Vagina (tissue), 2 donors: ENCODE measurements around the gene TAC4. TPM values are rescaled to one million over a fixed set of nuclear protein-coding genes. Genes with fewer than 3 reads are reported as not detected.

Experiments used
- DNase-seq, 2 donors: peaks; one replicate each; pipeline ENCODE4 v3.0.0-alpha.2; 2017; ENCODE audit errors: extremely low spot score in 2 of 2
- H3K27ac ChIP-seq: fragments of 200-600 bp; sonication (generic); one replicate; pipeline ENCODE4 v1.5.1; 2019
- H3K27me3 ChIP-seq: fragments of 200-600 bp; sonication (generic); one replicate; pipeline ENCODE4 v1.5.1; 2019
- H3K36me3 ChIP-seq, 2 donors: fragments of 200-600 bp; sonication (generic); one replicate each; pipeline ENCODE4 v1.5.1; 2017 to 2019
- H3K4me1 ChIP-seq: fragments of 200-600 bp; sonication (generic); one replicate; pipeline ENCODE4 v1.5.1; 2019
- H3K4me3 ChIP-seq, 2 donors: fragments of 200-600 bp; sonication (generic); 1 replicate in 1 of 2; 2 replicates in 1 of 2; pipeline ENCODE4 v1.5.1; 2016 to 2019
- H3K9me3 ChIP-seq: fragments of 200-600 bp; sonication (generic); one replicate; pipeline ENCODE4 v1.5.1; 2019
- POLR2A ChIP-seq, 2 donors: fragments of 450-650 bp; IDR thresholded peaks; one replicate each; pipeline ENCODE4 v1.6.1; 2017; ENCODE audit warnings: antibody characterized with exemption in 2 of 2, mild to moderate bottlenecking in 2 of 2, moderate library complexity in 2 of 2
- POLR2AphosphoS5 ChIP-seq, 2 donors: sonication (generic); formaldehyde crosslinking; IDR thresholded peaks; one replicate each; pipeline ENCODE4 v1.9.0; 2017; ENCODE audit warnings: antibody characterized with exemption in 2 of 2, mild to moderate bottlenecking in 2 of 2, low read depth in 1 of 2; ENCODE audit not compliant: insufficient read depth in 1 of 2
- intact Hi-C: fragments of 100-400 bp; cut with DNase I; formaldehyde crosslinking; loops from one replicate; pipeline ENCODE4 v1.15.1; 2023
- total RNA-seq: library from RNA; depleted of rRNA; stranded (reverse); fragments of >200 nt; gene quantifications from one replicate; pipeline ENCODE4 v1.2.3, GENCODE V29; 2016
- TF ChIP-seq, protein P1 (sequence below), 3 experiments: fragments of 450-650 bp in 2 of 3; fragments of 200-600 bp in 1 of 3; sonication (generic) in 1 of 3; IDR thresholded peaks; one replicate each; pipeline ENCODE4 v1.5.1; 2017 to 2019; ENCODE audit warnings: antibody characterized with exemption in 3 of 3, mild to moderate bottlenecking in 2 of 3, moderate library complexity in 2 of 3

TAC4 gene
- total RNA-seq, 1 donor from 2014 or later: not detected

DNA sequence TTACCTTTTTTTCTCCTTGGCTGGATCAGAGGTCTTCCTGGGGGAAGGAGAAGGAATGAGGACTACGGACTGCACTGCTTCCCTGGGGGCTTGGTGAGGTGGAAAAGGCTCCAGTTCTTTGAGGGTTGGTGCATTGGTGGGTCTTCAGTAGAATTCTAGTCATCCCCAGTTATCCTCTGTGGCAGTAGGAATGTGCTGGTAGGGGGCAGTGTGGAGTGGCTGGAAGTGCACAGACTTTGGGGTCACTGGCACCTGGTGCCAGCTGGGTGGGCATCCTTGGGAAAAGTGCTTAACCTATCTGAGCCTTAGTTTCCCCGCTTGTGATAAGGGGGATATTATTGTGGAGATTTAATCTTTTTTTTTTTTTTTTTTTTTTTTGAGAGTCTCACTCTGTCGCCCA, 6.3 kb downstream of the TAC4 start:
- TF ChIP-seq, protein P1, sequence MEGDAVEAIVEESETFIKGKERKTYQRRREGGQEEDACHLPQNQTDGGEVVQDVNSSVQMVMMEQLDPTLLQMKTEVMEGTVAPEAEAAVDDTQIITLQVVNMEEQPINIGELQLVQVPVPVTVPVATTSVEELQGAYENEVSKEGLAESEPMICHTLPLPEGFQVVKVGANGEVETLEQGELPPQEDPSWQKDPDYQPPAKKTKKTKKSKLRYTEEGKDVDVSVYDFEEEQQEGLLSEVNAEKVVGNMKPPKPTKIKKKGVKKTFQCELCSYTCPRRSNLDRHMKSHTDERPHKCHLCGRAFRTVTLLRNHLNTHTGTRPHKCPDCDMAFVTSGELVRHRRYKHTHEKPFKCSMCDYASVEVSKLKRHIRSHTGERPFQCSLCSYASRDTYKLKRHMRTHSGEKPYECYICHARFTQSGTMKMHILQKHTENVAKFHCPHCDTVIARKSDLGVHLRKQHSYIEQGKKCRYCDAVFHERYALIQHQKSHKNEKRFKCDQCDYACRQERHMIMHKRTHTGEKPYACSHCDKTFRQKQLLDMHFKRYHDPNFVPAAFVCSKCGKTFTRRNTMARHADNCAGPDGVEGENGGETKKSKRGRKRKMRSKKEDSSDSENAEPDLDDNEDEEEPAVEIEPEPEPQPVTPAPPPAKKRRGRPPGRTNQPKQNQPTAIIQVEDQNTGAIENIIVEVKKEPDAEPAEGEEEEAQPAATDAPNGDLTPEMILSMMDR (IDR thresholded peaks at IDR 0.05): no peak
- TF ChIP-seq POLR2A (IDR thresholded peaks at IDR 0.05): no peak
- no peak for TF ChIP-seq POLR2AphosphoS5 (IDR thresholded peaks at IDR 0.05; ENCODE audit: insufficient read depth in 1 of 2, low read depth in 1 of 2)

DNA sequence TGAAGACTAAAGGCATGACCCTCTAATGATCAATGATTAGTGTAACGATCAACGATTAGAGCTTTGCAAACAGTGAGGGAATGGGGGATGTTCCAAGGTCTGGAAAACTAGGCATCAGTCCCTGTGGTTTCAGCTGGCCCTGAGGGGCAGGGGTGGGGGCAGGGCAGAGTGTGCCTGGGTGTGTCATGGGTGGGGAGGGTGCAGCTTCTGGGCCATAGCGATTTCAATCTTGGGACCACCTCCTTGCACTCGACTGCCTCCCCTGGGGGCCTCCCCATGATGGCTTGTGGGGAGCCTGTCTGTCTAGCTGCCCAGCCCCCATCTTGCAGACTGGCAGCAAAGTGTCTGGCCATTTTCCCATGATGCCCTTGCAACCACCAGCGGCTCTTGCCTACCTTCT, 8.4 kb downstream of the TAC4 start:
- Histone ChIP-seq H3K36me3 (peaks cover 0 to 6% of the 10 kb centered on the region in 2 donors), H3K27me3 (no peaks in the 10 kb centered on the region), H3K27ac (no peak overlapping the region), H3K9me3 (no peaks in the 10 kb centered on the region), H3K4me3 (no peak overlapping the region), H3K4me1 (peaks cover 6% of the 10 kb centered on the region)
- intact Hi-C loops: no loop called here
- no peak for TF ChIP-seq POLR2A (IDR thresholded peaks at IDR 0.05)
- no peak for TF ChIP-seq POLR2AphosphoS5 (IDR thresholded peaks at IDR 0.05; ENCODE audit: insufficient read depth in 1 of 2, low read depth in 1 of 2)
- TF ChIP-seq, protein P1 (IDR thresholded peaks at IDR 0.05): no peak
- no peak for DNase-seq

More for the DNA sequence above, 6.3 kb downstream of the TAC4 start:
- H3K36me3 ChIP-seq: peaks cover 0 to 4% of the 10 kb centered on the region in 2 donors
- H3K27ac ChIP-seq: no peak overlapping the region
- H3K4me1 ChIP-seq: no peaks in the 10 kb centered on the region
- intact Hi-C loops: no loop called here
- no peak overlapping the region for H3K4me3 ChIP-seq
- H3K9me3 ChIP-seq: no peaks in the 10 kb centered on the region
- no peaks in the 10 kb centered on the region for H3K27me3 ChIP-seq
- no peak for DNase-seq

DNA sequence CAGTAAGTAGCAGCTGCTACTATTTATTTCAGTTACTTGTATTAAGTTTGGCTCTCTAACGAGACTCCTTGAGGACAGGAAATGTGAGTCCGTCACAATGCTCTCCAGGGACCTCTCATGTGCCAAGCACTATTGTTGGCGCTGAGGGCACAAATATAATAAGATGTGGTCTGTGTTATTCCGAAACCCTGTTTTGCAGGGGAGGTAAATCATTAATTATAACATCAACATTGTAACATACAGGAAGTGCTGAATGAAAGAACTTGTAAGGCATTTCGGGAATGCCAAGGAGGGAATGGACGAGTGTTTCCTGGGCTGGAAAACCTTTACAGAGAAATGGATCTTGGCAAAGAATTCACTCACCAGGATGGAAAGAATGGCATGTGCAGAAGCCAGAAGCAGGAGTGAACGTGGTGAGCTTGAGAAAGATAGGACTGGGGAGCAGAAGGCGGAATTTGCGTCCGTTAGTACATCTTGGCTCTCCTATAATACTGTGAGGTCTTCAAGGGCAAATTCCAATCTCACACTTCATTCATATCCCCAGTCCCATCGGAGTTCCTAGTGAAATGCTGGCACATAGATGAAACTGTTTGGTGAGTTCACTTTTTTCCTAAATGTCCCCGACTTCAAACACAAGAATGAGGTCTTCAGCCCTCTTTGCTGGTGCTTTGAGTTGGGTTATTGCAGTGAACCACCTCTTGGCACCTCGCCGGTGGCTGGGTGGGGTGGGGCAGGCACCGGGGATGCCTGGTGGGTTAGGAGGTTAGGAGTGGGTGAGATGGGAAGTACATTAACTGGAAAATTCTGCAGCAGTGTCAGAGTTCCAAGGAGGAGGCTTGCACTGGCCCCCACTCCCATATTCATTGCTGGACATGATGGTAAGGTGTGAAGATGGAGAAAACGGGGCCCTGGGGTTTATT, 11.5 kb downstream of the TAC4 start:
- Histone ChIP-seq H3K27me3 (no peaks in the 10 kb centered on the region), H3K9me3 (no peaks in the 10 kb centered on the region), H3K4me1 (peaks cover 6% of the 10 kb centered on the region), H3K27ac (no peak overlapping the region), H3K4me3 (no peak overlapping the region), H3K36me3 (peaks cover 0 to 19% of the 10 kb centered on the region in 2 donors)
- intact Hi-C loops: no loop called here
- TF ChIP-seq, protein P1 (IDR thresholded peaks at IDR 0.05): no peak
- TF ChIP-seq POLR2AphosphoS5 (IDR thresholded peaks at IDR 0.05; ENCODE audit: insufficient read depth in 1 of 2, low read depth in 1 of 2) (peak in 1 of 2 donors; percentile 56), POLR2A (IDR thresholded peaks at IDR 0.05) (no peak)
- no peak for DNase-seq

DNA sequence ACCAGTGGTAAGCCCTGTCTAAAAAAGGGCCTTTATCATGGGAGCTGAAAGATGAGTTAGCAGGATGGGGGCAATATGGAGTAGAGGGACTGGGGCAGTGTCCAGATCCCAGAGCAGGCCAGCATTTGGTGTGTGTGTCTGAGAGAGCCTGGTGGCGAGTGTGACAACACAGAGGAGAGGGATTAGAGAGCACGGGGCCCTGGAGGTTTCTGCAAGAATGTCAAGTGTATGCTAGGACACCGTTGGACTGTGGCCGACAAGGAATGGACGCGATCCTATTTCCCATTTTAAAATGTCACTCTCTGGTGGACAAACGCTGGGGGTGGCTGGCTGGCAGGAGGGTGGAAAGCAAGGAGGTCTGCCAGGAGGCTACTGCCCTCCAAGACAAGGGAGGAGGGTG, 12.4 kb downstream of the TAC4 start:
- Histone ChIP-seq H3K27ac (no peak overlapping the region), H3K4me3 (no peak overlapping the region), H3K36me3 (peaks cover 0 to 19% of the 10 kb centered on the region in 2 donors), H3K9me3 (no peaks in the 10 kb centered on the region), H3K27me3 (no peaks in the 10 kb centered on the region), H3K4me1 (peaks cover 6% of the 10 kb centered on the region)
- no peak for DNase-seq
- intact Hi-C loops: no loop called here
- TF ChIP-seq, protein P1 (IDR thresholded peaks at IDR 0.05): no peak
- TF ChIP-seq POLR2AphosphoS5 (IDR thresholded peaks at IDR 0.05; ENCODE audit: insufficient read depth in 1 of 2, low read depth in 1 of 2): no peak
- no peak for TF ChIP-seq POLR2A (IDR thresholded peaks at IDR 0.05)
